ENCODE measurements around the gene CYRIA.

CYRIA gene

GRCh38 chr2:16640867-16641266 lies 24.8 kb downstream of the CYRIA start:
- Histone ChIP-seq H3K27me3 (ENCODE audit: control insufficient read depth, insufficient read depth, low read length) (no peaks in the 10 kb centered on the region), H3K4me1 (no peaks in the 10 kb centered on the region), H2AFZ (no peak overlapping the region), H3K79me2 (no peaks in the 10 kb centered on the region), H3K27ac (no peak overlapping the region), H3K9ac (no peak overlapping the region), H3K9me3 (ENCODE audit: control insufficient read depth, low read length) (no peaks in the 10 kb centered on the region), H3K4me3 (ENCODE audit: low read depth, low read length) (no peak overlapping the region), H3K36me3 (ENCODE audit: control insufficient read depth, insufficient read depth, low read length) (no peaks in the 10 kb centered on the region), H3K4me2 (ENCODE audit: low read length) (no peak overlapping the region)
- TF ChIP-seq, protein P1, sequence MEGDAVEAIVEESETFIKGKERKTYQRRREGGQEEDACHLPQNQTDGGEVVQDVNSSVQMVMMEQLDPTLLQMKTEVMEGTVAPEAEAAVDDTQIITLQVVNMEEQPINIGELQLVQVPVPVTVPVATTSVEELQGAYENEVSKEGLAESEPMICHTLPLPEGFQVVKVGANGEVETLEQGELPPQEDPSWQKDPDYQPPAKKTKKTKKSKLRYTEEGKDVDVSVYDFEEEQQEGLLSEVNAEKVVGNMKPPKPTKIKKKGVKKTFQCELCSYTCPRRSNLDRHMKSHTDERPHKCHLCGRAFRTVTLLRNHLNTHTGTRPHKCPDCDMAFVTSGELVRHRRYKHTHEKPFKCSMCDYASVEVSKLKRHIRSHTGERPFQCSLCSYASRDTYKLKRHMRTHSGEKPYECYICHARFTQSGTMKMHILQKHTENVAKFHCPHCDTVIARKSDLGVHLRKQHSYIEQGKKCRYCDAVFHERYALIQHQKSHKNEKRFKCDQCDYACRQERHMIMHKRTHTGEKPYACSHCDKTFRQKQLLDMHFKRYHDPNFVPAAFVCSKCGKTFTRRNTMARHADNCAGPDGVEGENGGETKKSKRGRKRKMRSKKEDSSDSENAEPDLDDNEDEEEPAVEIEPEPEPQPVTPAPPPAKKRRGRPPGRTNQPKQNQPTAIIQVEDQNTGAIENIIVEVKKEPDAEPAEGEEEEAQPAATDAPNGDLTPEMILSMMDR (IDR thresholded peaks at IDR 0.05), result no peak

DNA sequence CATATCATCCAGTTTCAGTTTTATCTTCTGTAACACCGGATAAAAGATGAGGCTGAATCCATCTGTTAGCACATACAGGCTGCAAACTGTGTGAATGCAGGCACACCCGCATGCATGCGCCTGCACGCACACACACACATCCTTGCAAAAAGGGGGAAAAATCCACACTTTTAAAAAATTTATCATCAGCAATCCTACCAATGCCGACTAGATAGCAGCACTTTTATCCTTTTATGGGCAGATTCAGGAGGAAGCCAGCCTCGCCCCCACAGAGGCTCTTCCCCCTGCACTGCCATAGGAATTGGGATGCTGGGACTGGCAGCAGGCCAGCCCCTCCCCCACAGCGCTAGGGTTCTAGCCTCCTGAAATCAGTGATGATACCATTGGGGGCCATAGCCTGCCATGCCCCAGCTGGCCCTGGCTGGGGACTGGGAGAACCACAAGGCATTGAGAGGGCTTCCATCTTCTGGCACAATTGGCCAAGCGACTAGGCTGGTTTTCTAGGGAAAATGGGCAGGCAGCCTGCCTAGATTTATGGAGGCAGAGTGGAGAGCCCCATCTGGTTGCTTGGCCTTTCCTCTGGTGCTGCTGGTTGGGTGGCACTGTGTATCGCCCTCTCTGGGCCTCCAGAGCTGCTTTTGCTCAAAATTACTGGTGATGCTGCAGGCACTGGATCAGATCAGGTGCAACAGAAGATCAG lies 25.5 kb downstream of the CYRIA start:
- no peak overlapping the region for H2AFZ ChIP-seq
- no peak overlapping the region for H3K4me2 ChIP-seq (ENCODE audit: low read length)
- no peaks in the 10 kb centered on the region for H3K27me3 ChIP-seq (ENCODE audit: control insufficient read depth, insufficient read depth, low read length)
- no peaks in the 10 kb centered on the region for H3K9me3 ChIP-seq (ENCODE audit: control insufficient read depth, low read length)
- no peak overlapping the region for H3K4me3 ChIP-seq (ENCODE audit: low read depth, low read length)
- no peak overlapping the region for H3K9ac ChIP-seq
- H3K79me2 ChIP-seq, result no peaks in the 10 kb centered on the region
- no peaks in the 10 kb centered on the region for H3K4me1 ChIP-seq
- H3K36me3 ChIP-seq (ENCODE audit: control insufficient read depth, insufficient read depth, low read length), result no peaks in the 10 kb centered on the region
- TF ChIP-seq, protein P1 (IDR thresholded peaks at IDR 0.05), result no peak
- H3K27ac ChIP-seq, result no peak overlapping the region

- H3K27ac ChIP-seq, result no peak overlapping the region
- H3K4me3 ChIP-seq (ENCODE audit: low read depth, low read length), result no peak overlapping the region
- H3K27me3 ChIP-seq (ENCODE audit: control insufficient read depth, insufficient read depth, low read length), result no peaks in the 10 kb centered on the region
- H2AFZ ChIP-seq, result no peak overlapping the region
- no peaks in the 10 kb centered on the region for H3K36me3 ChIP-seq (ENCODE audit: control insufficient read depth, insufficient read depth, low read length)
- no peak overlapping the region for H3K4me2 ChIP-seq (ENCODE audit: low read length)
- no peaks in the 10 kb centered on the region for H3K4me1 ChIP-seq
- H3K9ac ChIP-seq, result no peak overlapping the region
- TF ChIP-seq, protein P1 (IDR thresholded peaks at IDR 0.05), result no peak
- no peaks in the 10 kb centered on the region for H3K79me2 ChIP-seq
- no peaks in the 10 kb centered on the region for H3K9me3 ChIP-seq (ENCODE audit: control insufficient read depth, low read length)
These were observed 26.2 kb downstream of the CYRIA start for GRCh38 chr2:16639431-16639830.

GRCh38 chr2:16638946-16639345 lies 26.7 kb downstream of the CYRIA start:
- H3K27me3 ChIP-seq (ENCODE audit: control insufficient read depth, insufficient read depth, low read length), result no peaks in the 10 kb centered on the region
- TF ChIP-seq, protein P1 (IDR thresholded peaks at IDR 0.05), result no peak
- H3K36me3 ChIP-seq (ENCODE audit: control insufficient read depth, insufficient read depth, low read length), result no peaks in the 10 kb centered on the region
- H3K27ac ChIP-seq, result no peak overlapping the region
- H3K9ac ChIP-seq, result no peak overlapping the region
- no peaks in the 10 kb centered on the region for H3K79me2 ChIP-seq
- H3K4me2 ChIP-seq (ENCODE audit: low read length), result no peak overlapping the region
- no peak overlapping the region for H3K4me3 ChIP-seq (ENCODE audit: low read depth, low read length)
- no peaks in the 10 kb centered on the region for H3K4me1 ChIP-seq
- H3K9me3 ChIP-seq (ENCODE audit: control insufficient read depth, low read length), result no peaks in the 10 kb centered on the region
- H2AFZ ChIP-seq, result no peak overlapping the region

DNA sequence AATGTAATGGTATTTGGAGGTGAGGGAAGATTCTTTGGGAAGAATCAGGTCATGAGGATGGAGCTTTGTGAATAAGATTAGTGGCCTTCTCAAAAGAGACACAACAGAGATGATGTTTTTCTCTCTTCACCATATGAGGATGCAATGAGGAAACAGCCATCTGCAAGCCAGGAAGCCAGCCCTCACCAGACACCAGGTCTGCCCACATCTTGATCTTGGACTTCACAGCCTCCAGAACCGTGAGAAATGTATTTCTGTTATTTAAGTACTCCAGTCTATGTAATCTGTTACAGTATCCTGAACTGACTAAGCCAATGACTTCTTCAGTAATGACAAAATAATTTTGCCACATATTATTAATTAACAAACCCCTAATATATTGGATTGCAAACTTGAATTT lies 28.3 kb downstream of the CYRIA start:
- TF ChIP-seq, protein P1 (IDR thresholded peaks at IDR 0.05), result no peak
- H3K27ac ChIP-seq, result no peak overlapping the region
- no peaks in the 10 kb centered on the region for H3K79me2 ChIP-seq
- no peaks in the 10 kb centered on the region for H3K36me3 ChIP-seq (ENCODE audit: control insufficient read depth, insufficient read depth, low read length)
- no peaks in the 10 kb centered on the region for H3K4me1 ChIP-seq
- no peaks in the 10 kb centered on the region for H3K9me3 ChIP-seq (ENCODE audit: control insufficient read depth, low read length)
- H2AFZ ChIP-seq, result no peak overlapping the region
- H3K27me3 ChIP-seq (ENCODE audit: control insufficient read depth, insufficient read depth, low read length), result no peaks in the 10 kb centered on the region
- H3K4me3 ChIP-seq (ENCODE audit: low read depth, low read length), result no peak overlapping the region
- no peak overlapping the region for H3K9ac ChIP-seq
- H3K4me2 ChIP-seq (ENCODE audit: low read length), result no peak overlapping the region

Measured in parathyroid adenoma (tissue), 2 donors.